Cortex of kidney (tissue), 1 donor: Measurements from ENCODE around the gene PELI1.
"Not testable (repeated sequence)": the region's sequence is repeated elsewhere in the genome, so short reads cannot be mapped to it uniquely, and the experiment has no call there.

Experiments
- DNase-seq: peaks from one replicate; lab custom pipeline; 2025; lab: John Stamatoyannopoulos, UW

PELI1 gene

GRCh38 chr2:64122358-64122757, 21.9 kb downstream of the PELI1 start:
- no peak for DNase-seq

GRCh38 chr2:64120928-64121327, 23.3 kb downstream of the PELI1 start:
- DNase-seq, result no peak

DNA sequence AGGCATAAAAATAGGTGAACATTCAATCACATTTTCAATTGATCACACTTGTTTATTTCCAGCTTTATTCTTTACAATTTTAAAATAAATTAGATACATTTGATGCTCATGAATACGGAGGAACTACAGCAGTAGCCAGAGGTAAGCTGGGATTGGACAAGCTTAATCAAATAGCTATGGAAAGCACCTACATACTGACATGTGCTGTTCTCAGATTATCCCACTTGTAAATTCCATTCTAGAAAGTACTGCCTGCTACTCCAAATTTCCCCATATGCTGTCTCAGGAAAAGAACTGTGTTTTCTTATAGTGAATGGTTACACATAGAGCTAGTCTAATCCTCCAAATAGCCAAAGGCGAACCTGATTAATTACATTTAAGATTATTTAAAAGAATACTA, 24.2 kb downstream of the PELI1 start:
- no peak for DNase-seq

- DNase-seq, result no peak
Measured at GRCh38 chr2:64119369-64119768, 24.9 kb downstream of the PELI1 start.

DNA sequence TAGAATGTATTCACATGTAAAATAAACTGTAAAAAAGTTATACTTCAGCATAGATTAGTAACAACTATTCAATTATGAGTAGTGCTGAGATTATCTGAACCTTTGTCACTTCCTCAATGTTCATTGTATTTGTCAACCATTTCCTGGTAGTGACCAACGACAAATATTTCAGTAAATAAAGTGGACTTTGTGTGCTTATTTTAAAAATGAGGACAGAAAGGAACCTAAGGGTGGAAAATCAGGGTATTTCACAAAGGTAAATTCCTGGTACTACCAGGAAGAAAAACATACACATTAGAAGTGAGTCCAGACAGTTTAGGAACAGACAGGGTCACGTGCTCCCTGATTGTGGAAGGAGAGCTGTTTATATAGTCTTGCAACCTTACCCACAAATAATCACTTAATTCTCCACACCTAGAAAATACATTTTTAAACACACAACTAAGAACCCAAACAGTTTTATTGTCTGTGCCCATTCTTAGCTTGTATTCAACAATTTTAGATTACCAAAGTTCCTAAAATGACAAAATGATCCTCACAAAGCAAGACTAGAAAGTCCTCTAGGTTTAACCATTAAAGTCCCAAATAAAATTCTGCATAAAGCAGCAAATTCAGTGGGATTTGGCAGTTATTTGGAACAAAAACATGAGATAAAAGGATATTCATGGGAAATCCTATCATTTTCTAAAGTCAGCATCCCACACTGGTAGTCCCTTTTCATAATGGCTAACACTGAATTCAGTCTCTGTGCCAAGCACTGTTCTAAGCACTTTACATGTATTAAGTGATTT, 28.2 kb downstream of the PELI1 start:
- no peak for DNase-seq

GRCh38 chr2:64114912-64115277, 29.3 kb downstream of the PELI1 start:
- DNase-seq, result no peak

GRCh38 chr2:64114063-64114911, 29.9 kb downstream of the PELI1 start:
- DNase-seq, result no peak

GRCh38 chr2:64112016-64112415, 32.2 kb downstream of the PELI1 start:
- no peak for DNase-seq

- DNase-seq, result no peak
Measured at GRCh38 chr2:64111426-64111825, 32.8 kb downstream of the PELI1 start.

DNA sequence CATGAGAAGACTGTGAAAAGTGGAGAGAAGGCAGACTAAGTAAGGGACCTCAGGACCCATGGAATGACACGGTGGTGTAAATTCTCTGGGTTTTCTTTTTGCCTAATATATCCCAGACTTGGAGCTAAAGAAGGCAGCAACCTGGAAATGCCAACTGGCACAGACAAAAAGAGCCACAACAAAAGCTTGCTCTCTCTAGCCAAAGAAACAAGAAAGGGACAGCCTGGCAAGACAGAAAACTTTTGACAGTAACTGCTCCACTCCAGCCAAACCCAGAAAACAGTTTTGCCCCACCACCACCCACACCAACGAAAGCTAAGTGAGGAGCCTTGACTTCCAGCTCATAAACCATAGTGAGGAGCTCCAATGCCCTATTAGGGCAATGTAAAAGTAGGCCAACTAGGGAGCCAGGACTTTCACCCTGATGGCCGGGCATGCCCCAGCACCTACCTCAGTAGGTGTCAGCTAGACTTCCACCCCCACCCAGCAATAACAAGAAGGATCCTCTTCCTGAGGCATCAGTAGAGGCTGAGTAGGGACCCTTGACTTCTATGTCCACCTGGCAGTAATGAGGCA, 35.5 kb downstream of the PELI1 start:
- DNase-seq, result no peak

- no peak for DNase-seq
Measured at GRCh38 chr2:64106481-64106880, 37.7 kb downstream of the PELI1 start.

DNA sequence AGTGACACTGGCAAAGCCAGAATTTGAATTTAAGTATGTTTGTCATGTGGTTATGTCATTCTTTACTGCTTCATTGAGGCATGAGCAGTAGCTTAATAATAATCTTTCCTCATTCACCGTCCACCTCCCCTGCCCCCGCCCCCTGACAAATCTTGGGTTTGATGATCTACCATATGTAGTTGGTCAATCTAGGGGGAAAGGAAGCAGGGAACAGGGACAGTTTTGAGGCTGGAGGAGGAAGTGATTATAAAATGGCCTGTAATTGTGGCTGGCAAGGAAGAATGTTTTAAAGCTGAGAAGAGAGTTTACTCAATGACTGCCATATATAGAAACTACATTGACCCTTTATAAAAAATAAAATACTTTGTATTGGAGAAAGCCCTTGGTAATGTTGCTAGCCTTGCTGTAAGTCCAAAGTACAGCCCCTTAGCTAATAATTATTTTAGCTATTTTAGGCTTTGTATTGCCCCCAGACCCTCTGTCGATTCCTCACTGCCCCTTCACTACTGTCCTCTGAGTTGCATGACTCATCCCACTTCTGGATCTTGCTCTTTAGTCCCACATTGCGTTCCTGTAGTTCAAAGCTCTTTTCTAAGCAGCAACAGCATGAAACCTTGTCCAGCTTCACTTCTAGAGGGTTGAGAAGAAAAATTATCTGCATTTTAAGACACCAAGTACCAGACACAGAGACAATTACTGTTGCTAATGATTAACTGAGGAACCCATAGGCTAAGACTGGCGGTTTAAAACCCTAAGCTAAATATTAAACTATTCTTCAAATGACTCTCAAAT, 38.4 kb downstream of the PELI1 start:
- DNase-seq, result no peak

GRCh38 chr2:64104933-64105332, 39.3 kb downstream of the PELI1 start:
- no peak for DNase-seq

- not testable (repeated sequence) for DNase-seq
Measured at GRCh38 chr2:64102736-64103135, 41.5 kb downstream of the PELI1 start.

DNA sequence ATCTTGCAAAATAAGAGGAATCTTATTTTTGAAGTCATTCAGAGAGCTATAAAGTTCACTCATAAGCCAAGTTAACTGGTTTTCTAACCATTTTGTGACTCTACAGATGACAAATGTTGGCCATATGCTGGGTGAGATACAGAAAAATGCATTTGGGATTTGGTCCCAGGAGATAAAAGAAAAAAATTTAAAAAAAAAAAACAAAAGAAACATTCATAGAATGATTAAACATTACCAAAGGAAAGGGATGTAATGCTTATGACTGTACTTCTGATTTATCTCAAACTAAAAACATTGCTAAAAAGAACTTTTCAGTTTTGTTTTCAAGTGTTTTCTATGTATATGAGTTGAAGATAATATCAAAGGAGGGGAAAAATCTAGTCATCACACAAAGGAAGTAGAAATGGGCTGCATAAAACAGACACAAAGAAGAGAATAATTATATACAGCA, 43.1 kb downstream of the PELI1 start:
- DNase-seq, result no peak

DNA sequence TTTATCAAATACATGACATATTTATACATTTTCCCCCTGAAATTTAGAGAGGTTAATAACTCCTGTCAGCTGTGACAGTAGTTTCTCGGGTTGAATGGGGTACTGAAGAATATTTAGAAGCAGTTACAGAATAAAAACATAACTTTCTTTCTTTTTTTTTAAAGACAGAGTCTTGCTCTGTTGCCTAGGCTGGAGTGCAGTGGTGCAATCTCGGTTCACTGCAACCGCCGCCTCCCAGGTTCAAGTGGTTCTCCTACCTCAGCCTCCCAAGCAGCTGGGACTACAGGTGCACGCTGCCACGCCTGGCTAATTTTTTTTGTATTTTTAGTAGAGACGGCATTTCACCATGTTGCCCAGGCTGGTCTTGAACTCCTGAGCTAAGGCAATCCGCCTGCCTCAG, 43.6 kb downstream of the PELI1 start:
- not testable (repeated sequence) for DNase-seq

DNA sequence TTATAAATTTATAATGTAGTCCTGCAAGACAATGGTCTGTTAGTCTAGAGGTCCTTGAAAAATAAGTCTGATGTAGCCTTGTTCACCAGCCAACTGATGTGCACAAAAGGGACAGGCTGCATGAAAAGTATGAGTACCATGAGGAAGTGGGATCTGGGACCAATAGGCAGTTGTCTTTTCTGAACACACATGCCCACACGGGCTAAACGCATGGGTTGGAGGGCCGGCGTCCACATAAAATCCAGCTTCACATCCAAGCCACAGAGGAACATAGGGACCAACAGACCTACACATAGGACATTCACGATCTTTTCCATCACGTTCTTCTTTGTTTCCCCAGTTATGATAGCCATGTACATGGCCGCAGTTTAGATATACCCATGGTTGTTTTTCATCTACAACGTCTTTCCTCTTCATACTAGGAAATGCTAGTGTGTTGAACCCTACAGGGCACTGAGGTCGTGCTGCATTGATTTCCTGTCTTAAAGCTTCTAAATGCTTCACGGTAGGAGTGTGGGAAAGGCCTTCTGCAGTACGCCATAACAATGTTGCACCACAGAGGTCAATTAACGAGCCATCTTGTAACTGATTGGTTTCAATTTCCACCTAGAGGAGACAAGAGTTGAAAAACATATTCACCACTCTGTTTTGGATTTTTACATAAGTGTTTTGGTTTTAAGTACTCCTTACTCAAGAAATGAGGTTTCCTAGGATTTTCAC, 49.4 kb downstream of the PELI1 start:
- no peak for DNase-seq

- no peak for DNase-seq
Measured at GRCh38 chr2:64093341-64093740, 50.9 kb downstream of the PELI1 start.

- DNase-seq, result no peak
Measured at GRCh38 chr2:64092502-64092901, 51.7 kb downstream of the PELI1 start.

GRCh38 chr2:64090264-64090663, 54.0 kb downstream of the PELI1 start:
- no peak for DNase-seq

DNA sequence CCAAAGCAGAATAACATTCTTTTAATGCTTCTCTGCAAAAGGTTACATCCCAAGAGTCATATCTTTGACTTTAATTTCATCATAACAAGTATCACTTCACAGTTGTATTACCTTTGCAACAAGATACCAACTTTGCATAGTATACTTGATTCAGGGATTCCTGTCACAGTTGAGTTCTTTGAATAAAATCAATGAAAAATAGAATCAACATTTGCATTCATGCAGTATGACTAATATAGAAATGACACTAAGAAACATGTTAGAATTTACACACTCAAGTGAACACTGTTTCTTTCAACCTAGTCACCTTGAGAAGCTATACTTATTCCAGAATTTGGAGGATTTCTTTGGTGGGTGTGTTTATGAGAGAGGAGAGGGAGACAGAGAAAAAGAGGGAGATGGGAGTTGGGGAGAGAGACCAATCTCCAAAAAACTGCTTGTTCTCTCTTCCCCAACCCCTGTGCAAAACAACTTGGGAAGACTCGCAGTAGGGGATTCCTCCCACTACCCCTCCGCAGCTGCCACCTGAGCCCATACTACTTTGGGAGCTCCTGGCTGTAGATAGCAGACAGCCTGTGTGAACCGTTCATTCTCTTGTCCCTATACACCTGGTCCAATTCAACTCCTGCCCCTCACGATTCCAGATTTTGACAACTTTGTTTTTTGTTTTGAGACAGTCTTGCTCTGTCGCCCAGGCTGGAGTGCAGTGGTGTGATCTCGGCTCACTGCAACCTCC, 57.7 kb downstream of the PELI1 start:
- DNase-seq, result no peak
